Esophagus muscularis mucosa (tissue), 4 donors: ENCODE data around the gene ANKRD65. TPM values are rescaled to one million over a fixed set of nuclear protein-coding genes. Genes with fewer than 3 reads are reported as not detected.

Source experiments
- DNase-seq: peaks from one replicate; pipeline ENCODE4 v3.0.0-alpha.2; 2017; ENCODE audit errors: extremely low spot score
- H3K27ac ChIP-seq, 4 donors: fragments of 200-600 bp; sonication (generic); replicated peaks in 1 of 4; 1 replicate in 3 of 4; 2 replicates in 1 of 4; pipeline ENCODE4 v1.5.1; 2016 to 2019; ENCODE audit warnings: mild to moderate bottlenecking in 1 of 4
- H3K27me3 ChIP-seq, 4 donors: fragments of 200-600 bp; sonication (generic); one replicate each; pipeline versions ENCODE4 v1.5.1 to v1.6.0; 2016 to 2019
- H3K36me3 ChIP-seq, 4 donors: fragments of 200-600 bp; sonication (generic); one replicate each; pipeline ENCODE4 v1.5.1; 2016 to 2019
- H3K4me1 ChIP-seq, 4 donors: fragments of 200-600 bp; sonication (generic); one replicate each; pipeline ENCODE4 v1.5.1; 2016 to 2019
- H3K4me3 ChIP-seq, 4 donors: fragments of 200-600 bp; sonication (generic); 1 replicate in 2 of 4; 2 replicates in 2 of 4; pipeline ENCODE4 v1.5.1; 2016 to 2019; ENCODE audit warnings: mild to moderate bottlenecking in 4 of 4, moderate library complexity in 1 of 4
- H3K9me3 ChIP-seq, 4 donors: fragments of 200-600 bp; sonication (generic); 1 replicate in 3 of 4; 2 replicates in 1 of 4; pipeline ENCODE4 v1.5.1; 2016 to 2019
- CTCF ChIP-seq, 3 experiments: fragments of 200-600 bp in 2 of 3; fragments of 450-650 bp in 1 of 3; sonication (generic) in 2 of 3; IDR thresholded peaks; one replicate each; pipeline ENCODE4 v1.5.1; 2017 to 2019; ENCODE audit warnings: antibody characterized with exemption in 3 of 3, mild to moderate bottlenecking in 2 of 3, moderate library complexity in 1 of 3
- EP300 ChIP-seq: sonication (generic); formaldehyde crosslinking; IDR thresholded peaks from one replicate; pipeline ENCODE4 v1.6.1; 2017; ENCODE audit warnings: antibody characterized with exemption
- POLR2A ChIP-seq: fragments of 450-650 bp; IDR thresholded peaks from one replicate; pipeline ENCODE4 v1.6.1; 2017; ENCODE audit warnings: antibody characterized with exemption, moderate library complexity, mild to moderate bottlenecking, low read depth
- POLR2AphosphoS5 ChIP-seq, 2 donors: sonication (generic); formaldehyde crosslinking; IDR thresholded peaks; one replicate each; pipeline ENCODE4 v1.6.1; 2017; ENCODE audit warnings: antibody characterized with exemption in 2 of 2
- WGBS: methylation state at CpG from one replicate; pipeline ENCODE4 v1.1.5; 2018; 5-methylcytosine and 5-hydroxymethylcytosine counted together
- intact Hi-C: fragments of 100-400 bp; cut with DNase I; formaldehyde crosslinking; loops from one replicate; pipeline ENCODE4 v1.15.1; 2023
- total RNA-seq, 4 donors: library from RNA; depleted of rRNA; stranded (reverse); fragments of >200 nt; gene quantifications; one replicate each; pipeline versions ENCODE4 v1.1.0 to v1.2.1, GENCODE V29; 2016

The ANKRD65 gene
- total RNA-seq, 4 donors from 2014 or later, result 8.1 to 19.2 (median 9.8) TPM

DNA sequence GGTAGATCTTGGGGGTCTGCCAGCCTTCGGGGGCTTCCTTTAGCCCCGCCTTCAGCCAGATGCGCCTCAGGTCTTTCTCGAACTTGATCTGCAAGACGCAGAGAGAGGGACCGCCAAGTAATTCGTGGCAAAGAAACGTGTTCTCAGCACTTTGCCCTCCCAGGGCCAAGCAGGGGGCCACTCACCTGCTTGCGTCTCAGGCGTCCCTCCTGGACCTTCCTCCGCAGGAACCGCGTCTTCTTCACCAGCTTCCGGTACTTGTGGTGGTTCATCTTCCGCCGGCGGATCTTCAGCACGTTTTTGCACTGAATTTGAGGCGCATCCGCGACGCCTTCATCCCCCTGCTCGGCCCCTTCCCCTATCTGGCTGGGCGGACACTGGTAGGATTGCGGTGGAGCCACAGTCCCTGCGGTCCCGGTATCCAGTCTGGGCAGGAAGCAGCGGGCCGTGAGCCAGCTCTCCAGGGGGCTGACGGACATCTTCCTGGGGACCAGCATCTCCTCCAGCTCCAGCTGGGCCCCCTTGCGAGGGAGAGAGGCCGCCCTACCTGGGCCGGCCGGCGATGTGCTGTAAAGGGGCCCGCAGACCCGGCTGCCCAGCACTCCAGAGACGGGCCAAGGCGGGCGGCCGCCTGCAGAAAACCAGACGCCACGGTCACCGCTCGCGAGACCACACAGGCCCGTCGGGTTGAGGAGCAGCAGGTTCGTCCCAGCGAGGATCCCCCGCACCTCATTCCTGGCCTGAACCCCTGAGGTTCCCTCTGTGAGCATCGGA, 47.1 kb downstream of the ANKRD65 start:
- no peak for DNase-seq
- Histone ChIP-seq H3K9me3 (no peaks in the 10 kb centered on the region), H3K27me3 (no peaks in the 10 kb centered on the region), H3K4me3 (peak overlapping the region; percentile 71 to 99 (median 86)), H3K4me1 (peaks cover 32 to 45% (median 43%) of the 10 kb centered on the region in 4 donors), H3K27ac (peak overlapping the region; percentile 88 to 97 (median 95)), H3K36me3 (peaks cover 0 to 19% (median 15%) of the 10 kb centered on the region in 4 donors)
- WGBS, result 71% methylated on average over 31 of the region's 52 CpGs
- TF ChIP-seq POLR2AphosphoS5 (IDR thresholded peaks at IDR 0.05) (no peak), CTCF (IDR thresholded peaks at IDR 0.05) (no peak), POLR2A (no peak), EP300 (no peak)
- intact Hi-C loops, result loop anchor here (2.0 to 10.0 kb wide), 3 partner anchors 25 to 259 kb away; partner anchors contain the start of genes C1orf159, CCNL2 and DVL1

- no peak for DNase-seq
- H3K36me3 ChIP-seq, result peaks cover 0 to 19% (median 15%) of the 10 kb centered on the region in 4 donors
- intact Hi-C loops, result loop anchor here (2.0 to 10.0 kb wide), 2 partner anchors 24 to 258 kb away; partner anchors contain the start of genes C1orf159 and DVL1
- H3K4me3 ChIP-seq, result no peak overlapping the region
- peak overlapping the region in 1 of 4 donors; percentile 13 for H3K27ac ChIP-seq
- peaks cover 32 to 45% (median 43%) of the 10 kb centered on the region in 4 donors for H3K4me1 ChIP-seq
- 91% methylated on average over 20 of the region's 26 CpGs for WGBS
- no peaks in the 10 kb centered on the region for H3K9me3 ChIP-seq
- H3K27me3 ChIP-seq, result no peaks in the 10 kb centered on the region
- TF ChIP-seq POLR2AphosphoS5 (IDR thresholded peaks at IDR 0.05) (no peak), POLR2A (no peak), EP300 (no peak), CTCF (IDR thresholded peaks at IDR 0.05) (no peak)
Observed at GRCh38 chr1:1373051-1373814, 47.8 kb downstream of the ANKRD65 start.

- DNase-seq, result no peak
- Histone ChIP-seq H3K27me3 (no peaks in the 10 kb centered on the region), H3K36me3 (peaks cover 0 to 19% (median 15%) of the 10 kb centered on the region in 4 donors), H3K27ac (peak overlapping the region in 3 of 4 donors; percentile 3 to 27 (median 23)), H3K4me1 (peaks cover 32 to 45% (median 43%) of the 10 kb centered on the region in 4 donors), H3K4me3 (peak overlapping the region in 1 of 4 donors; percentile 14), H3K9me3 (no peaks in the 10 kb centered on the region)
- intact Hi-C loops, result loop anchor here (2.0 to 10.0 kb wide), 2 partner anchors 23 to 257 kb away; partner anchors contain the start of genes C1orf159 and DVL1
- 21% methylated on average over 14 of the region's 26 CpGs for WGBS
- peak; percentile 90 to 100 (median 93) for TF ChIP-seq CTCF (IDR thresholded peaks at IDR 0.05)
- TF ChIP-seq POLR2A, result no peak
- peak in 1 of 2 donors; percentile 36 for TF ChIP-seq POLR2AphosphoS5 (IDR thresholded peaks at IDR 0.05)
- no peak for TF ChIP-seq EP300
Observed at GRCh38 chr1:1371746-1372711, 49.0 kb downstream of the ANKRD65 start.

DNA sequence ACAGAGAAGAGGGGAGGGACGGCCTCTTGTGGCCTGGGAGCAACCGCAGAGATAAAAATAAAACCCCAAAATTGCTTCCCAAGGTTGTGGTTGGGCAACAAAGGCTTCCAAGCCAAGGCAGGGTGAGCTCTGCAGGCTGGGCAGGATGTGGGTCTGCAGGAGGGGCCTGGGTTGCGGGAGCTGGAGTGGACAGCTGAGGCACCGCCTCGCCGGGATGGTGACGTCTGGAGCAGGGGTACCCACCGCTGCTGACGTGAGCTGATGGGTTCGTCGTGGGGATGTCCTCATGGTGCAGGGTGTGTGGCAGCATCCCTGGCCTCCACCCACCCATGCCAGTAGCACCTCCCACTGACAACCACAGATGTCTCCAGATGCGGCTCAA, 49.7 kb downstream of the ANKRD65 start:
- TF ChIP-seq POLR2AphosphoS5 (IDR thresholded peaks at IDR 0.05) (no peak), CTCF (IDR thresholded peaks at IDR 0.05) (no peak), EP300 (no peak), POLR2A (no peak)
- intact Hi-C loops, result loop anchor here (10.0 kb wide), 1 partner anchor 257 kb away; the partner anchor contains the start of gene C1orf159
- no peak for DNase-seq
- no peak overlapping the region for H3K27ac ChIP-seq
- 58% methylated on average over 11 of the region's 12 CpGs for WGBS
- H3K36me3 ChIP-seq, result peaks cover 0 to 19% (median 15%) of the 10 kb centered on the region in 4 donors
- no peaks in the 10 kb centered on the region for H3K27me3 ChIP-seq
- no peak overlapping the region for H3K4me3 ChIP-seq
- no peaks in the 10 kb centered on the region for H3K9me3 ChIP-seq
- H3K4me1 ChIP-seq, result peaks cover 32 to 44% (median 43%) of the 10 kb centered on the region in 4 donors
